Activated B cell treated with CpG ODN at 0.5 μM for 24 hours (primary cell): ENCODE data around the gene TOP3B. TPM values are rescaled to one million over a fixed set of nuclear protein-coding genes. Genes with fewer than 3 reads are reported as not detected.

Experiments
- ATAC-seq: fragments of 200-7000 bp; cut with Tn5 transposase; one replicate; pipeline ENCODE4 v1.10.0; 2021; ENCODE audit warnings: low read depth, mild to moderate bottlenecking, moderate library complexity
- CTCF ChIA-PET: fragments of 350-600 bp; sonication (Branson Sonifier 250); formaldehyde crosslinking; loops from one replicate; lab custom pipeline; 2021; ENCODE audit warnings: antibody characterized with exemption; lab: Charles Lee
- POLR2A ChIA-PET: fragments of 350-600 bp; sonication (Branson Sonifier 250); formaldehyde crosslinking; loops from one replicate; lab custom pipeline; 2021; ENCODE audit warnings: antibody characterized with exemption; lab: Charles Lee
- DNase-seq: peaks from one replicate; pipeline ENCODE4 v3.0.0; 2022
- H3K27ac Mint-ChIP-seq: one replicate; pipeline ENCODE4 v1.8.0; 2020; ENCODE audit warnings: mixed read lengths
- H3K27me3 Mint-ChIP-seq: one replicate; pipeline ENCODE4 v1.8.0; 2021; ENCODE audit warnings: mixed read lengths
- H3K36me3 Mint-ChIP-seq: one replicate; pipeline ENCODE4 v1.8.0; 2021; ENCODE audit warnings: low read depth, mixed read lengths
- H3K4me1 Mint-ChIP-seq: one replicate; pipeline ENCODE4 v1.8.0; 2021; ENCODE audit warnings: mixed read lengths
- H3K4me3 Mint-ChIP-seq: one replicate; pipeline ENCODE4 v1.8.0; 2020; ENCODE audit warnings: mild to moderate bottlenecking, mixed read lengths
- H3K9me3 Mint-ChIP-seq: one replicate; pipeline ENCODE4 v1.8.0; 2020; ENCODE audit warnings: mixed read lengths
- CTCF ChIP-seq: fragments of 200-600 bp; IDR thresholded peaks from one replicate; pipeline ENCODE4 v1.8.0; 2022; ENCODE audit warnings: antibody characterized with exemption, mild to moderate bottlenecking
- intact Hi-C: fragments of 100-400 bp; cut with micrococcal nuclease; formaldehyde crosslinking; loops from one replicate; pipeline ENCODE4 v1.15.1; 2024
- total RNA-seq: library from RNA; stranded (reverse); gene quantifications from 2 replicates; pipeline ENCODE4 v1.2.3, GENCODE V29; 2022

TOP3B gene
- total RNA-seq, 1 donor from 2014 or later: 83.4 TPM

GRCh38 chr22:22010358-22010757 is 27.8 kb upstream of the TOP3B start:
- DNase-seq (no peak), ATAC-seq (peak; percentile 18)
- no peak for TF ChIP-seq CTCF
- Mint-ChIP-seq H3K4me3 (peak overlapping the region; percentile 11), H3K27me3 (no peaks in the 10 kb centered on the region), H3K4me1 (peaks cover 20% of the 10 kb centered on the region), H3K36me3 (peaks cover 4% of the 10 kb centered on the region), H3K9me3 (peaks cover 3% of the 10 kb centered on the region), H3K27ac (peak overlapping the region; percentile 16)
- ChIA-PET CTCF (interaction anchor here (1.5 kb wide), 1 partner anchor 38 kb away, joined by 5 read pairs; no protein-coding TSS in a partner anchor), POLR2A (interaction anchor here (1.2 kb wide), 1 partner anchor 185 kb away, joined by 3 read pairs; no protein-coding TSS in a partner anchor)
- intact Hi-C loops: no loop called here

- no peak for TF ChIP-seq CTCF
- no peak for ATAC-seq
- intact Hi-C loops: no loop called here
- Mint-ChIP-seq H3K4me3 (no peak overlapping the region), H3K9me3 (peaks cover 3% of the 10 kb centered on the region), H3K4me1 (peaks cover 20% of the 10 kb centered on the region), H3K27ac (no peak overlapping the region), H3K27me3 (no peaks in the 10 kb centered on the region), H3K36me3 (peaks cover 4% of the 10 kb centered on the region)
- ChIA-PET CTCF (no interaction called here), POLR2A (no interaction called here)
- no peak for DNase-seq
These were observed 27.1 kb upstream of the TOP3B start for GRCh38 chr22:22009661-22010060.

- no peaks in the 10 kb centered on the region for H3K9me3 Mint-ChIP-seq
These were observed 24.0 kb upstream of the TOP3B start for GRCh38 chr22:22006596-22006990.

GRCh38 chr22:22005945-22006595 is 23.5 kb upstream of the TOP3B start:
- H3K27ac Mint-ChIP-seq: no peak overlapping the region
- CTCF ChIA-PET: interaction anchor here (1.1 kb wide), 1 partner anchor 67 kb away, joined by 3 read pairs; no protein-coding TSS in a partner anchor

More at GRCh38 chr22:22006596-22006990, 24.0 kb upstream of the TOP3B start:
- no peak for ATAC-seq
- Mint-ChIP-seq H3K4me1 (peaks cover 20% of the 10 kb centered on the region), H3K36me3 (no peaks in the 10 kb centered on the region), H3K4me3 (no peak overlapping the region), H3K27me3 (no peaks in the 10 kb centered on the region), H3K27ac (no peak overlapping the region)
- TF ChIP-seq CTCF: no peak
- CTCF ChIA-PET: interaction anchor here (1.1 kb wide), 1 partner anchor 67 kb away, joined by 3 read pairs; no protein-coding TSS in a partner anchor
- intact Hi-C loops: no loop called here
- POLR2A ChIA-PET: interaction anchor here (0.6 to 0.7 kb wide), 2 partner anchors 21 to 36 kb away, joined by 4 to 16 read pairs; no protein-coding TSS in a partner anchor
- DNase-seq: no peak

More at GRCh38 chr22:22005945-22006595, 23.5 kb upstream of the TOP3B start:
- intact Hi-C loops: no loop called here
- H3K4me3 Mint-ChIP-seq: no peak overlapping the region
- H3K36me3 Mint-ChIP-seq: no peaks in the 10 kb centered on the region
- no peaks in the 10 kb centered on the region for H3K9me3 Mint-ChIP-seq
- peaks cover 18% of the 10 kb centered on the region for H3K4me1 Mint-ChIP-seq
- no peak for TF ChIP-seq CTCF
- no peak for ATAC-seq
- POLR2A ChIA-PET: interaction anchor here (0.6 to 0.7 kb wide), 2 partner anchors 20 to 37 kb away, joined by 4 to 16 read pairs; no protein-coding TSS in a partner anchor
- no peak for DNase-seq
- H3K27me3 Mint-ChIP-seq: no peaks in the 10 kb centered on the region
